OCI-LY7 (cell line): Measurements from ENCODE around the gene WFS1. TPM values are rescaled to one million over a fixed set of nuclear protein-coding genes. Genes with fewer than 3 reads are reported as not detected.

Experiments used
- BruUV-seq: library from RNA; stranded (reverse); fragments of 400-500 nt; replicated peaks from 2 replicates; lab custom pipeline; 2021; lab: Mats Ljungman, UMichigan
- CTCF ChIA-PET: fragments of 300-600 bp; sonication (Branson Sonifier 250); formaldehyde crosslinking; loops from one replicate; lab custom pipeline; 2022; ENCODE audit warnings: antibody characterized with exemption; ENCODE audit not compliant: unreplicated experiment; lab: Charles Lee
- POLR2A ChIA-PET: fragments of 300-600 bp; sonication (Branson Sonifier 250); formaldehyde crosslinking; loops from one replicate; lab custom pipeline; 2022; ENCODE audit warnings: antibody characterized with exemption; lab: Charles Lee
- DNase-seq: peaks from one replicate; pipeline ENCODE4 v3.0.0-alpha.2; 2015; ENCODE audit warnings: low spot score
- H2AFZ ChIP-seq: fragments of 200-600 bp; sonication (generic), shearing (Covaris generic); 2 replicates; pipeline ENCODE4 v1.6.1; 2014; ENCODE audit warnings: mild to moderate bottlenecking, antibody characterized with exemption, low read length, moderate library complexity
- H3K27ac ChIP-seq: fragments of 200-600 bp; sonication (generic); 2 replicates; pipeline ENCODE4 v1.5.1; 2014; ENCODE audit warnings: mixed run types, low read depth, mild to moderate bottlenecking, moderate library complexity, low read length, inconsistent platforms; ENCODE audit not compliant: poor library complexity, severe bottlenecking
- H3K36me3 ChIP-seq: fragments of 200-600 bp; sonication (generic); 2 replicates; pipeline ENCODE4 v1.6.1; 2014; ENCODE audit warnings: mild to moderate bottlenecking, antibody characterized with exemption, low read length, moderate library complexity, mixed read lengths; ENCODE audit not compliant: insufficient read depth
- H3K4me1 ChIP-seq: fragments of 200-600 bp; sonication (generic); 2 replicates; pipeline ENCODE4 v1.5.1; 2014; ENCODE audit warnings: mild to moderate bottlenecking, low read length; ENCODE audit not compliant: insufficient read depth, poor library complexity, severe bottlenecking
- H3K4me2 ChIP-seq: fragments of 200-600 bp; sonication (generic); 2 replicates; pipeline ENCODE4 v1.6.1; 2014; ENCODE audit warnings: mild to moderate bottlenecking, low read length
- H3K4me3 ChIP-seq: fragments of 200-600 bp; sonication (generic); 2 replicates; pipeline ENCODE4 v1.5.1; 2014; ENCODE audit warnings: mild to moderate bottlenecking, low read depth, low read length; ENCODE audit not compliant: poor library complexity, severe bottlenecking
- H3K79me2 ChIP-seq: fragments of 200-600 bp; sonication (generic); 2 replicates; pipeline ENCODE4 v1.6.1; 2016; ENCODE audit warnings: low read depth, mild to moderate bottlenecking, low read length, moderate library complexity, mixed read lengths; ENCODE audit not compliant: insufficient read depth
- H3K9me2 ChIP-seq: fragments of 200-600 bp; sonication (generic); 2 replicates; pipeline ENCODE4 v1.6.1; 2016; ENCODE audit warnings: mild to moderate bottlenecking, low read length, mixed read lengths; ENCODE audit not compliant: insufficient read depth
- H3K9me3 ChIP-seq: fragments of 200-600 bp; sonication (generic); 2 replicates; pipeline ENCODE4 v1.6.1; 2014; ENCODE audit warnings: mild to moderate bottlenecking, mixed run types, low read length, mixed read lengths
- H4K20me1 ChIP-seq: fragments of 200-600 bp; sonication (generic); 2 replicates; pipeline ENCODE4 v1.6.1; 2014; ENCODE audit warnings: mild to moderate bottlenecking, antibody characterized with exemption, low read length, moderate library complexity, mixed read lengths; ENCODE audit not compliant: insufficient read depth
- EZH2phosphoT487 ChIP-seq: fragments of 200-600 bp; sonication (generic); IDR thresholded peaks from 2 replicates; pipeline ENCODE4 v1.6.1; 2018; ENCODE audit warnings: low read depth, borderline replicate concordance, mild to moderate bottlenecking, mixed run types, antibody characterized with exemption, low read length, moderate library complexity, mixed read lengths
- intact Hi-C: fragments of 100-400 bp; cut with micrococcal nuclease; formaldehyde crosslinking; loops from one replicate; pipeline ENCODE4 v1.10.0; 2022; ENCODE audit not compliant: unreplicated experiment
- total RNA-seq, 2 experiments: library from RNA; depleted of rRNA in 1 of 2; stranded (reverse); fragments of >200 nt in 1 of 2; shearing (Covaris generic) in 1 of 2; gene quantifications; 2 replicates each; pipeline ENCODE4 v1.2.3, GENCODE V29; 2014 to 2022
- TF ChIP-seq, protein P1 (sequence below): fragments of 200-600 bp; sonication (generic); conservative IDR thresholded peaks from 2 replicates; pipeline ENCODE4 v1.5.1; 2014; ENCODE audit warnings: mild to moderate bottlenecking, antibody characterized with exemption, low read length, moderate library complexity, mixed read lengths

WFS1 gene
- total RNA-seq, 2 experiments from 2014 or later, result 6.1 to 14.5 TPM

- DNase-seq, result peak; percentile 72
- Histone ChIP-seq H2AFZ (no peak overlapping the region), H3K36me3 (no peaks in the 10 kb centered on the region), H3K4me2 (no peak overlapping the region), H3K27ac (no peak overlapping the region), H3K9me2 (no peaks in the 10 kb centered on the region), H4K20me1 (no peaks in the 10 kb centered on the region), H3K4me3 (no peak overlapping the region), H3K9me3 (no peaks in the 10 kb centered on the region), H3K4me1 (no peaks in the 10 kb centered on the region), H3K79me2 (no peaks in the 10 kb centered on the region)
- BruUV-seq, result no TSS peak
- TF ChIP-seq, protein P1, sequence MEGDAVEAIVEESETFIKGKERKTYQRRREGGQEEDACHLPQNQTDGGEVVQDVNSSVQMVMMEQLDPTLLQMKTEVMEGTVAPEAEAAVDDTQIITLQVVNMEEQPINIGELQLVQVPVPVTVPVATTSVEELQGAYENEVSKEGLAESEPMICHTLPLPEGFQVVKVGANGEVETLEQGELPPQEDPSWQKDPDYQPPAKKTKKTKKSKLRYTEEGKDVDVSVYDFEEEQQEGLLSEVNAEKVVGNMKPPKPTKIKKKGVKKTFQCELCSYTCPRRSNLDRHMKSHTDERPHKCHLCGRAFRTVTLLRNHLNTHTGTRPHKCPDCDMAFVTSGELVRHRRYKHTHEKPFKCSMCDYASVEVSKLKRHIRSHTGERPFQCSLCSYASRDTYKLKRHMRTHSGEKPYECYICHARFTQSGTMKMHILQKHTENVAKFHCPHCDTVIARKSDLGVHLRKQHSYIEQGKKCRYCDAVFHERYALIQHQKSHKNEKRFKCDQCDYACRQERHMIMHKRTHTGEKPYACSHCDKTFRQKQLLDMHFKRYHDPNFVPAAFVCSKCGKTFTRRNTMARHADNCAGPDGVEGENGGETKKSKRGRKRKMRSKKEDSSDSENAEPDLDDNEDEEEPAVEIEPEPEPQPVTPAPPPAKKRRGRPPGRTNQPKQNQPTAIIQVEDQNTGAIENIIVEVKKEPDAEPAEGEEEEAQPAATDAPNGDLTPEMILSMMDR, result peak; percentile 90
- TF ChIP-seq EZH2phosphoT487, result no peak
- ChIA-PET POLR2A (interaction anchor here (0.8 kb wide), 1 partner anchor 274 kb away, joined by 3 read pairs; no protein-coding TSS in a partner anchor), CTCF (interaction anchor here (0.7 to 1.6 kb wide), 5 partner anchors 8 to 77 kb away, joined by 3 to 6 read pairs (median 4); no protein-coding TSS in a partner anchor)
- intact Hi-C loops, result loop anchor here (1.0 to 5.0 kb wide), 3 partner anchors 77 to 297 kb away; no protein-coding TSS in a partner anchor
Measured at GRCh38 chr4:6250235-6250983, 19.2 kb upstream of the WFS1 start.

- Histone ChIP-seq H4K20me1 (no peaks in the 10 kb centered on the region), H3K36me3 (no peaks in the 10 kb centered on the region), H3K79me2 (no peaks in the 10 kb centered on the region), H3K27ac (no peak overlapping the region), H3K4me3 (no peak overlapping the region), H3K9me3 (no peaks in the 10 kb centered on the region), H2AFZ (no peak overlapping the region), H3K4me2 (no peak overlapping the region), H3K4me1 (no peaks in the 10 kb centered on the region), H3K9me2 (no peaks in the 10 kb centered on the region)
- ChIA-PET CTCF (interaction anchor here (0.7 to 1.6 kb wide), 4 partner anchors 11 to 77 kb away, joined by 3 to 6 read pairs (median 4); no protein-coding TSS in a partner anchor), POLR2A (no interaction called here)
- TF ChIP-seq EZH2phosphoT487, result no peak
- TF ChIP-seq, protein P1, result peak; percentile 56; the same call in 1 of the 2 replicates
- intact Hi-C loops, result loop anchor here (1.0 to 5.0 kb wide), 3 partner anchors 76 to 296 kb away; no protein-coding TSS in a partner anchor
- DNase-seq, result no peak
- BruUV-seq, result no TSS peak
Measured at GRCh38 chr4:6250984-6251295, 18.7 kb upstream of the WFS1 start.

DNA sequence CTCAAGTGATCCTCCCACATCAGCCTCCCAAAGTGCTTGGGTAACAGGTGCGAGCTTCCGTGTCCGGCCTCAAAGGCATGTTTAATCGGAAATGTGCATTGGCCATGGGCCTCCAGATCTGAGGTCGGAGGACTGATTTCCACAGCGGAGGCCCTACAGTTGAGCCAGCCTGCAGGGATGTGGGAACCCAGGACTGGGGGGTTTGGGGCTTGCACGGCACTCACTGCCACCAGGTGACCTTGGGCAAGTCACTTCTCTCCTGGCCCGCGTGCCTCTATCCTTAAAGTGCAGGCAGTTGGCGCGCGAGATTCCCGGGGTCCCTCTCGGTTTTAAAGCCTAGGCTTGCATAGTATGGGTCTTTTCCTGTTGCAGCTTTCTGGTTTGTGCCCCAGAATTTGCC lies 18.3 kb upstream of the WFS1 start:
- POLR2A ChIA-PET, result no interaction called here

More for the DNA sequence above, 18.3 kb upstream of the WFS1 start:
- Histone ChIP-seq H3K27ac (no peak overlapping the region), H3K36me3 (no peaks in the 10 kb centered on the region), H3K79me2 (no peaks in the 10 kb centered on the region), H3K9me2 (no peaks in the 10 kb centered on the region), H3K4me1 (no peaks in the 10 kb centered on the region), H3K9me3 (no peaks in the 10 kb centered on the region), H3K4me2 (no peak overlapping the region), H3K4me3 (no peak overlapping the region), H4K20me1 (no peaks in the 10 kb centered on the region), H2AFZ (no peak overlapping the region)
- intact Hi-C loops, result loop anchor here (5.0 kb wide), 1 partner anchor 296 kb away; no protein-coding TSS in a partner anchor
- TF ChIP-seq, protein P1, result no peak
- no peak for TF ChIP-seq EZH2phosphoT487
- DNase-seq, result no peak
- BruUV-seq, result no TSS peak
- CTCF ChIA-PET, result interaction anchor here (0.7 to 1.6 kb wide), 4 partner anchors 11 to 76 kb away, joined by 3 to 6 read pairs (median 4); no protein-coding TSS in a partner anchor
